Transverse colon (tissue), 4 donors: ENCODE results near the gene KCTD6. TPM values are rescaled to one million over a fixed set of nuclear protein-coding genes. Genes with fewer than 3 reads are reported as not detected.
A peak's percentile ranks its signal among the peaks of the same experiment; 100 is the strongest.

Experiments
- DNase-seq: peaks from one replicate; pipeline ENCODE4 v3.0.0-alpha.2; 2019
- H3K27ac ChIP-seq, 4 donors: fragments of 200-600 bp; sonication (generic); 2 replicates each; pipeline ENCODE4 v1.5.1; 2016 to 2018; ENCODE audit warnings: inconsistent platforms in 4 of 4
- H3K27me3 ChIP-seq: fragments of 200-600 bp; sonication (generic); 2 replicates; pipeline ENCODE4 v1.5.1; 2017; ENCODE audit warnings: inconsistent platforms
- H3K36me3 ChIP-seq, 4 donors: fragments of 200-600 bp; sonication (generic); 2 replicates each; pipeline ENCODE4 v1.5.1; 2017 to 2019; ENCODE audit warnings: inconsistent platforms in 4 of 4
- H3K4me1 ChIP-seq, 4 donors: fragments of 200-600 bp; sonication (generic); 2 replicates each; pipeline ENCODE4 v1.5.1; 2017 to 2020; ENCODE audit warnings: inconsistent platforms in 4 of 4
- H3K4me3 ChIP-seq, 4 donors: fragments of 200-600 bp; sonication (generic); 1 replicate in 1 of 4; 2 replicates in 3 of 4; pipeline versions ENCODE4 v1.5.1 to v1.6.1; 2017 to 2019; ENCODE audit warnings: inconsistent platforms in 4 of 4
- H3K9me3 ChIP-seq, 2 donors: fragments of 200-600 bp; sonication (generic); 2 replicates each; pipeline ENCODE4 v1.5.1; 2017 to 2019; ENCODE audit warnings: inconsistent platforms in 2 of 2
- EP300 ChIP-seq: sonication (generic); formaldehyde crosslinking; IDR thresholded peaks from one replicate; pipeline ENCODE4 v1.6.1; 2017; ENCODE audit warnings: antibody characterized with exemption, low read depth
- POLR2A ChIP-seq: fragments of 450-650 bp; IDR thresholded peaks from one replicate; pipeline ENCODE4 v1.6.1; 2016; ENCODE audit warnings: antibody characterized with exemption, mild to moderate bottlenecking, moderate library complexity
- POLR2AphosphoS5 ChIP-seq, 3 donors: sonication (generic); formaldehyde crosslinking; IDR thresholded peaks; one replicate each; pipeline ENCODE4 v1.6.1; 2016; ENCODE audit warnings: antibody characterized with exemption in 3 of 3
- WGBS, 2 donors: methylation state at CpG; one replicate each; pipeline ENCODE4 v1.1.5; 2018; ENCODE audit warnings: low coverage in 1 of 2; 5-methylcytosine and 5-hydroxymethylcytosine counted together
- in situ Hi-C, 4 donors: fragments of 200-750 bp; cut with MboI; loops; one replicate each; pipeline versions ENCODE4 v1.15.0 to v1.15.1; 2017; ENCODE audit warnings: low sequenced_read_pairs in 3 of 4, low pct_ligation_motif_present in 1 of 4, low pct_unique_long_range_greater_than_20kb in 1 of 4
- intact Hi-C: fragments of 100-400 bp; cut with DNase I; formaldehyde crosslinking; loops from one replicate; pipeline ENCODE4 v1.15.1; 2023; ENCODE audit warnings: low total_unique reads
- total RNA-seq, 4 donors: library from RNA; depleted of rRNA; stranded (reverse); fragments of >200 nt; gene quantifications; one replicate each; pipeline ENCODE4 v1.1.0, GENCODE V29; 2016
- TF ChIP-seq, protein P1 (sequence below), 5 experiments: fragments of 200-600 bp in 3 of 5; fragments of 450-650 bp in 2 of 5; sonication (generic) in 3 of 5; IDR thresholded peaks; 1 replicate in 2 of 5; 2 replicates in 3 of 5; pipeline ENCODE4 v1.5.1; 2016 to 2017; ENCODE audit warnings: antibody characterized with exemption in 5 of 5, inconsistent platforms in 3 of 5, mild to moderate bottlenecking in 2 of 5, moderate library complexity in 1 of 5

The KCTD6 gene
- total RNA-seq, 4 donors from 2014 or later, result 3.0 to 15.7 (median 11.2) TPM

DNA sequence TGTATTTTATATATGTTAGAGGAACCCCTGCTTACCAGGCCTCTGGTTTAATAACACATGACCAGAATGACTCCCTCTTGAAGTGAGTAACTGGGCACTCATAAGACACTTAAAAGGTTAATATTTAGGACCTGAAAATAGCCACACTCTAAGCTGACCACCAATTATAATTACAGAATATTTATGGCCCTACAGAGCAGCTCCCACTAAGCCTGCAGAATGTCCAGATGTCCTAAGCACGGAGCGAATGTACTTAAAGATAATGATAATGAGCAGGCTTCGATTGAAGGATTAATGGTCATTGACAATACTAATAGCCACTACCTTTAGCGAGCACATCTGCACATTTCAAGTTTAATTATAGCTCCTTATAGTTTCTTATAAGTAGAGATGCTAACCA, 22.8 kb upstream of the KCTD6 start:
- intact Hi-C loops, result loop anchor here (10.0 kb wide), 1 partner anchor 66 kb away; the partner anchor contains the start of gene ACOX2
- H3K27me3 ChIP-seq, result no peaks in the 10 kb centered on the region
- TF ChIP-seq EP300 (no peak), POLR2A (no peak), POLR2AphosphoS5 (IDR thresholded peaks at IDR 0.05) (no peak)
- TF ChIP-seq, protein P1, sequence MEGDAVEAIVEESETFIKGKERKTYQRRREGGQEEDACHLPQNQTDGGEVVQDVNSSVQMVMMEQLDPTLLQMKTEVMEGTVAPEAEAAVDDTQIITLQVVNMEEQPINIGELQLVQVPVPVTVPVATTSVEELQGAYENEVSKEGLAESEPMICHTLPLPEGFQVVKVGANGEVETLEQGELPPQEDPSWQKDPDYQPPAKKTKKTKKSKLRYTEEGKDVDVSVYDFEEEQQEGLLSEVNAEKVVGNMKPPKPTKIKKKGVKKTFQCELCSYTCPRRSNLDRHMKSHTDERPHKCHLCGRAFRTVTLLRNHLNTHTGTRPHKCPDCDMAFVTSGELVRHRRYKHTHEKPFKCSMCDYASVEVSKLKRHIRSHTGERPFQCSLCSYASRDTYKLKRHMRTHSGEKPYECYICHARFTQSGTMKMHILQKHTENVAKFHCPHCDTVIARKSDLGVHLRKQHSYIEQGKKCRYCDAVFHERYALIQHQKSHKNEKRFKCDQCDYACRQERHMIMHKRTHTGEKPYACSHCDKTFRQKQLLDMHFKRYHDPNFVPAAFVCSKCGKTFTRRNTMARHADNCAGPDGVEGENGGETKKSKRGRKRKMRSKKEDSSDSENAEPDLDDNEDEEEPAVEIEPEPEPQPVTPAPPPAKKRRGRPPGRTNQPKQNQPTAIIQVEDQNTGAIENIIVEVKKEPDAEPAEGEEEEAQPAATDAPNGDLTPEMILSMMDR (IDR thresholded peaks at IDR 0.05), result no peak
- no peak overlapping the region for H3K27ac ChIP-seq
- no peaks in the 10 kb centered on the region for H3K36me3 ChIP-seq
- 56 to 82% methylated on average over 1 to 4 of the region's 4 CpGs for WGBS, 2 donors
- no peaks in the 10 kb centered on the region for H3K9me3 ChIP-seq
- in situ Hi-C loops, result loop anchor here in 1 of 4 donors (10.0 kb wide), 1 partner anchor 66 kb away; the partner anchor contains the start of gene ACOX2
- H3K4me3 ChIP-seq, result no peak overlapping the region
- H3K4me1 ChIP-seq, result peaks cover 6 to 29% (median 19%) of the 10 kb centered on the region in 4 donors
- no peak for DNase-seq

DNA sequence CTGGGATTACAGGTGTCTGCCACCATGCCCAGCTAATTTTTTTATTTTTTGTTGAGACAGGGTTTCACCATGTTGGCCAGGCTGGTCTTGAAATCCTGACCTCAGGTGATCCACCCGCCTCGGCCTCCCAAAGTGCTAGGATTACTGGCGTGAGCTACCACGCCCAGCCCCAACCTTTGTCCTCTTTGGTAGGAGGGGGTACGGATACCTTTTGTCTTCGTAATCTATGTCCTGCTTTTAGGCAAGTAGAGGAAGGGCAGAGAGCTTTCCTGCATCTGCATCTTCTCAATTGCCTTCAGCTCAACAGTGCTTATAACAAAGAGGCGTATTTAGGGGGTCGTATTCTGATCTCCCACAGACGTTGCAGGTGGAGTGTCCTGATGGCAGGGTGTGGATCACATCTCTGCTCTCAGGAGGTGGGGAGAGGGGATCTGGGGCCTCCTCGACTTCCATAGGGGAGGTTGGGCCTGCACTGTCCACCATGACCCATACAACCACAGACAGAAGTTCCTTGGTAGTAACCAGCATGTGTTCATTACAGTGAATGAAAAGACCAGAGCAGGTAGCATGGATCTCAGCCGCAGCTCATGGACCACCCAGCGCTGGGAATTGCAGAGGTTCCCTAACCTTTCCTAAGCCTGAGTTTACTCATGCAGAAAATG, 21.4 kb upstream of the KCTD6 start:
- no peaks in the 10 kb centered on the region for H3K9me3 ChIP-seq
- H3K4me3 ChIP-seq, result no peak overlapping the region
- H3K27me3 ChIP-seq, result no peaks in the 10 kb centered on the region
- in situ Hi-C loops, result loop anchor here in 1 of 4 donors (10.0 kb wide), 1 partner anchor 64 kb away; the partner anchor contains the start of gene ACOX2
- no peak for TF ChIP-seq POLR2A
- TF ChIP-seq EP300, result no peak
- TF ChIP-seq, protein P1 (IDR thresholded peaks at IDR 0.05), result no peak
- no peak for TF ChIP-seq POLR2AphosphoS5 (IDR thresholded peaks at IDR 0.05)
- H3K36me3 ChIP-seq, result no peaks in the 10 kb centered on the region
- H3K27ac ChIP-seq, result peak overlapping the region; percentile 63 to 78 (median 76)
- intact Hi-C loops, result no loop called here
- no peak for DNase-seq
- peaks cover 6 to 28% (median 21%) of the 10 kb centered on the region in 4 donors for H3K4me1 ChIP-seq
- 64 to 75% methylated on average over 8 to 12 of the region's 12 CpGs for WGBS, 2 donors

DNA sequence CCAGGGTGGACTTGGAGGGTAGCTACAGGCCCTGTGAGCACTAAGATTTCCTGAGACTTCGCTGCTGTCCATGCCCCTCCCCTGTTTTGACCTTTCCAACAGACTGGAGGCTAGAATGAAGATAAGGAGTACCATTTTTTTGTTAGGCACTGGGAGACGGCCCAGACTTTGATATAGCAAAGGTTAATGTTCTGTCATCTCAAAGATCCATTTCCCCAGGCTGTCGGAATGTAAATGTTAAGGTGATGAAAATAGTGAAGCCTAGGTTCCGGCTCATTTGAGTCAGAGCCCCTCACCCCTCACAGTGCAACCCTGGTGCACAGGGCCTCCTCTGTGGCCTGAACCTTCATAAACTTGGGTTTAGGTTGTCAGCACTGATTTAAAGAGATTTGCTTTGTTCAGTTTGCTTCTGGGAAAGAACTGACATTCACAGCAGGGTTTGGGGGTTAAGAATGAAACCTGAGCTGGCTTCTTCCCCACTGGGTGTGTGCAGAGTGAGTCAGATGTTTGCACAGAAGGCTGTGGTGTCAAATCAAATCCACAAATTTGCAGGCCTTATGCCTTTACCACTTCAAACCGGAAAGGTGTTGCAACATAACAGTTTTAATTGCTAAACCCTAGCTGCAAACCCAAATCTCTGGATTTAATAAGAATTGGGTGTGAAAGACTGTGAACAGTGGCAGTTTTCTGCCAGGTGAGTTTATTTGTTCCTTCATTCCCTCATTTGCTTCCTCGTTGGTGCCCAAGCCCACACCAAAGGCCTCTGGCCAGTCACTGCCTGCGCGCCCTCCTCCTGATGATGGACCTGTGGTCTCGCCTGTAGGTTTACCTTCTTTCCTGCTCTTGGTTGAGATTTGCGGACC, 20.6 kb upstream of the KCTD6 start:
- no peaks in the 10 kb centered on the region for H3K36me3 ChIP-seq
- no peaks in the 10 kb centered on the region for H3K9me3 ChIP-seq
- WGBS, 2 donors, result 53% methylated on average over 6 to 10 of the region's 10 CpGs
- peak overlapping the region; percentile 63 to 78 (median 76) for H3K27ac ChIP-seq
- peaks cover 6 to 28% (median 21%) of the 10 kb centered on the region in 4 donors for H3K4me1 ChIP-seq
- intact Hi-C loops (no loop called here), in situ Hi-C loops (loop anchor here in 1 of 4 donors (10.0 kb wide), 1 partner anchor 64 kb away; the partner anchor contains the start of gene ACOX2)
- no peak for TF ChIP-seq POLR2A
- TF ChIP-seq, protein P1 (IDR thresholded peaks at IDR 0.05), result no peak
- peak in 2 of 3 donors; percentile 35 to 44 for TF ChIP-seq POLR2AphosphoS5 (IDR thresholded peaks at IDR 0.05)
- no peak for TF ChIP-seq EP300
- no peak overlapping the region for H3K4me3 ChIP-seq
- no peaks in the 10 kb centered on the region for H3K27me3 ChIP-seq
- peak; percentile 64 for DNase-seq

DNA sequence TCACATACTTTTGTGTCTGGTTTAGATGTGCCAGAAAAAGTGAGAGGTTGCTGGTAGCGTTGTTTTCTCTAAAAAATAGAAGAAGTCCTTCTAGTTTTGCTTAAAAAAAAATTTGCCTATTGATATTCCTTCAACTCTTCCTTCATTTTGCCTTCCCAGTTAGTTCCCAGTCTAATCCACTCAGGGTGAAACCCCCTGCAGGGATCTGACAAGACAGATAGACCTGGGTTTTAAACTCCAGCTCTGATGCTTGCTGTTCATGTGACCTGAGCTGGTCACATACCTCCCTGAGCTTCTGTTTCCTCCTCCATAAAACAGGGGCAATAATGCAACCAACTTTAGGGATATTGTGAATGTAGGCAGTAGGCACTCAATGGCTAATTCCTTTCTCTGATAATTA, 18.6 kb upstream of the KCTD6 start:
- Histone ChIP-seq H3K27ac (no peak overlapping the region), H3K4me1 (peaks cover 6 to 28% (median 21%) of the 10 kb centered on the region in 4 donors), H3K27me3 (no peaks in the 10 kb centered on the region), H3K36me3 (no peaks in the 10 kb centered on the region), H3K9me3 (no peaks in the 10 kb centered on the region), H3K4me3 (no peak overlapping the region)
- intact Hi-C loops, result no loop called here
- in situ Hi-C loops, result loop anchor here in 1 of 4 donors (10.0 kb wide), 1 partner anchor 62 kb away; the partner anchor contains the start of gene ACOX2
- no peak for TF ChIP-seq POLR2AphosphoS5 (IDR thresholded peaks at IDR 0.05)
- TF ChIP-seq, protein P1 (IDR thresholded peaks at IDR 0.05), result no peak
- TF ChIP-seq EP300, result no peak
- no peak for TF ChIP-seq POLR2A
- 80 to 89% methylated on average over 1 of the region's 1 CpG for WGBS, 2 donors
- DNase-seq, result no peak
